Islet precursor cell (in vitro differentiated cells): ENCODE results near the gene TOE1.

Experiments used
- DNase-seq: peaks from one replicate; pipeline ENCODE4 v3.0.0-alpha.2; 2018

TOE1 gene

DNA sequence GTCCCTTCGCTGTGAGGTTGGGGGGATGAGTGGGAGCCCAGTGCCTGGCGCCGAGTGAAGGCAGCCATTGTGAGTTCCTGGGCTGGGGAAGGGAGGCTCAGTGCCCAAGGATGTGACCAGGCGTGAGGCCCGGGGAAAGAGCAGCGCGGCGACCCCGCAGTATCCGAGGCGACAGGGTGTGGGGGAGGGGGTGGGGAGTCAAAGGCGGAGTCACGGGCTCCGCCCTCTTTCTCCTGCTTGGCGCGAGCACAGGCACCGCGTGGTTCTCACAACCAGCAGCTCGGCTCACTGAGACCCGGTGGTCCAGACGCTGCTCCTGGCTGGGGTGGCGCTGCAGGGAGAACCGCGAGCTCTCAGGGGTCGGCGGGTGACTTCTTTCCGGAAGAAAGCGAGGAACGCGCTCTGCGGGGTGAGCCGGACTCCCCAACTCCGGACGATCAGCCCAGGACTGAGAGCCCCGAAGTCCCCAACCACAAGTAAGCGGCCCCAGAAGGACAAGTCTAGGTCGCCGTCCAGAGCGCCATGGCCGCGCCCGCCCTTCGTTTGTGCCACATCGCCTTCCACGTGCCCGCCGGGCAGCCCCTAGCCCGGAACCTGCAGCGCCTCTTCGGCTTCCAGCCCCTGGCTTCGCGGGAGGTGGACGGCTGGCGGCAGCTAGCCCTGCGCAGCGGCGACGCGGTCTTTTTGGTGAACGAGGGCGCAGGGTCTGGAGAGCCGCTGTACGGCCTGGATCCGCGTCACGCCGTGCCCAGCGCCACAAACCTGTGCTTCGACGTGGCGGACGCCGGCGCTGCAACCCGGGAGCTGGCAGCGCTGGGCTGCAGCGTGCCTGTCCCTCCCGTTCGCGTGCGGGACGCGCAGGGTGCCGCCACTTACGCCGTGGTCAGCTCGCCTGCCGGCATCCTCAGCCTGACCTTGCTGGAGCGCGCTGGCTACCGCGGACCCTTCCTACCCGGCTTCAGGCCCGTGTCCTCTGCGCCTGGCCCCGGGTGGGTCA, 13.0 kb upstream of the TOE1 start, which contains the start of gene HPDL:
HPDL (plus strand) TSS at position 269 of the 997 bp plus-strand sequence; CDS start at position 523, 254 bp downstream.
- DNase-seq, result peak; percentile 93

GRCh38 chr1:45327644-45328515, 12.1 kb upstream of the TOE1 start:
- peak; percentile 69 for DNase-seq

DNA sequence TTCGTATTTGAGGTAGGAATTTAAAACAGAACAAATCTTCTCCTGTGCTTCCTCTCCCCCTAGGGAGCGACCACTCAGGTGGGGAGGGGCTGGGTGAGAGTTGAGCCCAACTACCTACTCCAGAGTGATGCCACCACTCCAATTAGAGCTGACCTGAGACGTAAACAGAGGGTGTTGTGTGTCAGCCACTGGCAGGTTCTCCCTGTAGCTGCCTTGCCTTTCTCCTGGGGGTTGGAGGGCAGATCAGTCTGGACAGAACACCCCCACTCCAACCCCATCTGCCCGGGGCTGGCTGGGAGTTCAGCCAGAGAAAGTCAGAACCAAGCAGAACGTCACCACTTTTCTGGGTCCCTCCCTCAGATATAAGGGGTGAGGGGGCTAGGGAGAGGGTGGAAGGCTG, 11.3 kb upstream of the TOE1 start:
- DNase-seq, result peak; percentile 75

DNA sequence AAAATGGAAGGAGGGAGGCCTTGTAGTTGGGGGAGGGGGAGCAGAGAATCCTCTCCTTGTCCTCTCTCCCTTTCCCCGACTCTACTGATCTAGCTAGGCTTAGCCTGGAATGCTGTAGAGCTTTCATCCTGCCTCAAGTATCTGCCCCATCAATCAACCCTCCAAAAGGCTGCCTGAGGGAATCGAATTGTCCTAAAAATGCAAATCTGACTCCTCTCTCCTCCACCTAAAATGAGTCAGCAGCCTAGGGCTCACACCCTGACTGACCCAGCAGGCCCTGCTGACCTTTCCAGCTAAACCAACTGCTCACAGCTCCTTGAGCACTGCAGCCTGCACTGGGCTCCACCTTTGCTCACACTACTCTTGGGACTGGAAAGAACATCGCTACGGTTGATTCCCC, 10.5 kb upstream of the TOE1 start:
- peak; percentile 97 for DNase-seq

GRCh38 chr1:45331436-45332345, 8.3 kb upstream of the TOE1 start:
- peak; percentile 51 for DNase-seq

- no peak for DNase-seq
Measured at GRCh38 chr1:45332346-45332720, 7.6 kb upstream of the TOE1 start.

- peak; percentile 70 for DNase-seq
Measured at GRCh38 chr1:45334308-45335245, 5.4 kb upstream of the TOE1 start.

GRCh38 chr1:45335855-45336324, 4.1 kb upstream of the TOE1 start:
- DNase-seq, result no peak

GRCh38 chr1:45337630-45338325, 2.2 kb upstream of the TOE1 start:
- peak; percentile 58 for DNase-seq

DNA sequence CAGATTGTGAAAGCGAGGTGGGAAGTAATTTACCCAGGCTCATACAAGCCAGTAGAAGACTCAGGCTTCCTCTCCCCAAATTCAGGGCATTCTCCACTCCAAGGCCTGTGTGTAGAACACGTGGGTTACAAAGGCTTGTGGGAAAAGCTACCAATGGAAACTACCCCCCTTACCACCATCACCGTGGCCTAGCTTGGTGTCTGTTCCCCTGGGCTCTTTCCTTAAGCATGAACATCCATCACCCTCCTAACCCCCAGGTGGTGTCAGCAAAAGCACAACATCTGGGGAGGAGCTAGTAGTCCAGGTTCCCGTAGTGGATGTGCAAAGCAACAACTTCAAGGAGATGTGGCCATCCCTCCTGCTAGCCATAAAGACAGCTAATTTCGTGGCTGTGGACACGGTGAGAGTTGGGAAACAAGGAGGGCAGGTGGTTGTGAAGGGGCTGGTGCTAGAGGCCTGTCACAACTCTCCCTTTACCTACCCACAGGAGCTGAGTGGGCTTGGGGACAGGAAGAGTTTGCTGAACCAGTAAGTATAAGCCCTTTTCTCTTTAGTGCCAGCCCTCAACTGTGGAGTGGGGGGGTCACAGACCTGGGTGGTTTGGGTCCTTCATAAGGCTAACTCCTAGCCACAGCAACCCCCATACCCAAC, 971 bp downstream of the TOE1 start:
- DNase-seq, result no peak

DNA sequence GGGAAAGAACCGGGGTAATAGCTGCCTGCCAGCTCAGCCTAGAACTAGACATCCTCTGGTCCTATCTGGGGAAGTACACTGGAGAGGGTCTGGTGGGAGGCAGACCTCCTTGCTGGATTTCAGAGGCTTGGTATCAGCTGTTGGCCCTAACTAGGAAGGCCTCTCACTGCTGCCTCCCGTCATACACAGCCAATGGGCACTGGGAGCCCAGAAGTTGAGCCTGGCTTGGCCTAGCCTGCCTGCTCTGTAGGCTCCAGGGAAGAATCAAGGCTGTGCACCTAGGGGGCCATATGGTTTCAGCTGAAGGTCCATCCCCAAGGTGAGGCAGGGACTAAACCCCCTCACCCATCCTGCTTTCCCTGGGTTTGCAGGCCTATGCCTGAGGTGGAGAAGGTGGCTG, 4.5 kb downstream of the TOE1 start:
- DNase-seq, result no peak

DNA sequence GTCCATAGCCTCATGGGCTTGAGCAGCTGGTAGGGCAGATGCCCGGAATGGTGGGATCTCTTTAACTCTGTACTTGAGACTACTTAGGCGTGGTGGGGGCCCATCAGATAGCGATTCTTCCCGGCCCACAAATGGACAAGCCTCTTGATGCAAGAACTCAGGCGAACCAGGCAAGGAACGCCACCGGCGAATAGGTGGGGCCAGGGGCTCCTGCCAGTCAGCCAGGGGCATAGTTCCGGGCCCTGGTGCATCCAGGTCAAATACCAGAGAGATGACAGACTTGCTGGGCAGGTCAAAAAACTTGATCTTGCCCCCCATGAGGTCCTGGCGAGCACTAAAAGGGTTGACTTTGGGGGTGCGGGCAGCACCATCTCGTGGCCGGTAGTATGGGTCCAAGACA, 5.0 kb downstream of the TOE1 start:
- no peak for DNase-seq

DNA sequence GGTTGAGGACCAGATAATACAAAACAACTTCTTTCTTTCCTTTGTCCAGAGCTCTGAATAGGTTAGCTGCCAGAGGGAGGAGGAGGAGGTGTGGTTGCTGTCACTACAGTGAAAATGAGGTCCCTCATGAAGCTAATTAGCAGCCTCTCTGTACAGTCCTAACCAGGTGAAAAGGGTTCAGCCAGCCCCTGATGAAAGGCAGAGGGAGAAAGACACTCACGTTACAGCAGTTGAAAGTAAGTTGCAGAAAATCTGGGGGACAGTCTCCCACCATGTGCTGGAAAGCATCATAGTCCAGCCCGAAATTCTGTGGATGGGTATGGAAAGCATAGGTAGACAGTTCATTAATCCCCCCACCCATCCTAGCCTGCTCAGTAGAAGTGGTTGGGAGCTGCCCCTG, 6.5 kb downstream of the TOE1 start:
- no peak for DNase-seq

GRCh38 chr1:45348020-45348419, 8.1 kb downstream of the TOE1 start:
- no peak for DNase-seq

DNA sequence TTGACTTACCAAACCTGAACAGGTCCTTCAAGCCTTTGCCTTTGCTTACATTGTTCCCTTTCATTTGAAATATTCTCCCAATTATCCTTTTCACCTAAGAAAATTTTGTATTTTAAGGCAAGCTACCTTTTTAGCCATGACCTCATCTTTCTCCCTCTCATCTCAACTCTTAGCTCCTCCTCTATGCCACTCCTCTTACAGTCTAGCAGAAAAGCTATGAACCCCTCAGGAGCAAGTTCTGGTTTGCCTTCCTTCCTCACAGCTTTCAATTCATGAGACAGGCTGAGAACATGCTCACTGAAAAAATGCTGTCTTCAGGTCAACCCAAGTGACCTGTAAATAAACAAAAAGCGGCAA, 8.6 kb downstream of the TOE1 start:
- DNase-seq, result no peak

DNA sequence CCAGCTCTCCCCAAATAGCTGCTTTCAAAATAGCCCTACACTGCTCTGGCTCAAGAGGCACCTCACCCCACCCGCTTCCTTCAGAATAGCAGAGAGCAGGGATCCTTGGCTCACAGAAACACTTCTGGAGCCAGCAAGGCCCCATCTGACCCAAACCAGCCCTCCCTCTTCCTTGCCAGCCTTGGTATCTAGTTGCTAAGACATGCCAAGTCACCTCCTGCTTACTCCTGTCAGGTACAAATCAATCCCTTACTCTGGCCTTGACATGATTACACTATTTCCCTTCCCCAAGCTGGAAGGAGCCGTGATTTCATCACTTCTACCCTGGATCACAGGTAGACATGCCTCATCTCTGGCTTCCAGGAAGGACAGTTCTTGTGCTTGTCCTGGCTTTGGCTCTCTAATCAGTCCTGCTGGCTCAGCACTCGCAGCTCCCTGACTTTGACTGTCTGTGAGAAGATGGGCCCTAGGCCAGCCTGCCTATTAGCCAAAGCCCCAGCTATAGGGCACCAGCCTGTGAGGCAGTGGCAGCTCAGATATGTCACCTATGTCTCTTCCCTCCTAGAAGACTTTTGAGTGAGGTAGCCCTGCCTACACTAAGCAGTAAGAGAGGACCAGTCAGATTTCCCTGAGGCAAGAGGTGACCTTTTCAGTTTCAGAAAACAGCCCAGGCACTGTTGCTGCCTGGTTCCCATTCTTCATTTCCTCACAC, 9.2 kb downstream of the TOE1 start:
- peak; percentile 68 for DNase-seq

DNA sequence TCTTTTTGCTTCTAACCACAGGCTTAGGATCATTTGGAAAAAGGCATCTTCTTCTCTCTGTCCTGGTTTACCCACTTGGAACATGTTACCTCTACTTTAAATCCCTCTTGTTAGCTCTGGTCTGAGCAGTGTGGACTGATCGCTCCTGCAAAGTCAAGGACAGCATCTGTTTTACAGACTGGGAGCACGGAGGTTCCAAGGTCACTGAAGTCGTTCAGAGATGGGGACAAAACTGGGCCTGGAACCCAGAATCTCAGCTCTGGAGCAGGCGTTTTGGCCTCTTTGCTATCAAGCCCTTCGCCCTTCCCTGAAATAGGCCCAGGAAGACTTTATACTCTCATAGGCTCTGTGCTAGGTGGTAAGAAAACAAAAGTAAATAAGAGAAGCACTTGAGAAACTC, 11.5 kb downstream of the TOE1 start:
- DNase-seq, result no peak

- DNase-seq, result no peak
Measured at GRCh38 chr1:45353685-45354084, 13.7 kb downstream of the TOE1 start.

GRCh38 chr1:45354838-45355237, 14.9 kb downstream of the TOE1 start:
- DNase-seq, result no peak
